ENCODE data around the gene CDO1.

DNA sequence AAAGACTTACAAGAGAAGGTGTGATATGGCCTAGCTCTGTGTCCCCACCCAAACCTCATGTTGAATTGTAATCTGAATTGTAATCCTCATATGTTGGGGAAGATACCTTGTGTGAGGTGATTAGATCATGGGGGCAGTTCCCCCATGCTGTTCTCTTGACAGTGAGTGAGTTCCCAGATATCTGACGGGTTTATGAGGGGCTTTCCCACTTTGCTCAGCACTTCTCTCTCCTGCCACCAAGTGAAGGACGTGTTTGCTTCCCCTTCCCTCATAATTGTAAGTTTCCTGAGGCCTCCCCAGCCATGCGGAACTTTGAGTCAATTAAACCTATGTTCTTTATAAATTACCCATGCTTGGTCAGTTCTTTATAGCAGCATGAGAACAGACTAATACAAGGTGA, 49.0 kb downstream of the CDO1 start:
- no peak for TF ChIP-seq CTCF (IDR thresholded peaks at IDR 0.05; ENCODE audit: insufficient read depth, low read length)
- no peak for TF ChIP-seq GABPA (IDR thresholded peaks at IDR 0.05; ENCODE audit: low read depth)
- TF ChIP-seq, protein P1, sequence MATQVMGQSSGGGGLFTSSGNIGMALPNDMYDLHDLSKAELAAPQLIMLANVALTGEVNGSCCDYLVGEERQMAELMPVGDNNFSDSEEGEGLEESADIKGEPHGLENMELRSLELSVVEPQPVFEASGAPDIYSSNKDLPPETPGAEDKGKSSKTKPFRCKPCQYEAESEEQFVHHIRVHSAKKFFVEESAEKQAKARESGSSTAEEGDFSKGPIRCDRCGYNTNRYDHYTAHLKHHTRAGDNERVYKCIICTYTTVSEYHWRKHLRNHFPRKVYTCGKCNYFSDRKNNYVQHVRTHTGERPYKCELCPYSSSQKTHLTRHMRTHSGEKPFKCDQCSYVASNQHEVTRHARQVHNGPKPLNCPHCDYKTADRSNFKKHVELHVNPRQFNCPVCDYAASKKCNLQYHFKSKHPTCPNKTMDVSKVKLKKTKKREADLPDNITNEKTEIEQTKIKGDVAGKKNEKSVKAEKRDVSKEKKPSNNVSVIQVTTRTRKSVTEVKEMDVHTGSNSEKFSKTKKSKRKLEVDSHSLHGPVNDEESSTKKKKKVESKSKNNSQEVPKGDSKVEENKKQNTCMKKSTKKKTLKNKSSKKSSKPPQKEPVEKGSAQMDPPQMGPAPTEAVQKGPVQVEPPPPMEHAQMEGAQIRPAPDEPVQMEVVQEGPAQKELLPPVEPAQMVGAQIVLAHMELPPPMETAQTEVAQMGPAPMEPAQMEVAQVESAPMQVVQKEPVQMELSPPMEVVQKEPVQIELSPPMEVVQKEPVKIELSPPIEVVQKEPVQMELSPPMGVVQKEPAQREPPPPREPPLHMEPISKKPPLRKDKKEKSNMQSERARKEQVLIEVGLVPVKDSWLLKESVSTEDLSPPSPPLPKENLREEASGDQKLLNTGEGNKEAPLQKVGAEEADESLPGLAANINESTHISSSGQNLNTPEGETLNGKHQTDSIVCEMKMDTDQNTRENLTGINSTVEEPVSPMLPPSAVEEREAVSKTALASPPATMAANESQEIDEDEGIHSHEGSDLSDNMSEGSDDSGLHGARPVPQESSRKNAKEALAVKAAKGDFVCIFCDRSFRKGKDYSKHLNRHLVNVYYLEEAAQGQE (IDR thresholded peaks at IDR 0.05; ENCODE audit: insufficient replicate concordance, low read depth), result no peak
- no peak for TF ChIP-seq POLR2AphosphoS5 (IDR thresholded peaks at IDR 0.05; ENCODE audit: low read depth)
- TF ChIP-seq SPI1 (IDR thresholded peaks at IDR 0.05; ENCODE audit: borderline replicate concordance, low read depth), result no peak

Data from HL-60 (cell line).